Progenitor cell of endocrine pancreas (in vitro differentiated cells): ENCODE data around the gene SCFD2. TPM values are rescaled to one million over a fixed set of nuclear protein-coding genes. Genes with fewer than 3 reads are reported as not detected.

ENCODE experiments used
- DNase-seq: peaks from one replicate; pipeline ENCODE4 v3.0.0; 2021; ENCODE audit warnings: low spot score; ENCODE audit not compliant: unreplicated experiment
- H3K27ac Mint-ChIP-seq: 2 replicates; pipeline ENCODE4 v1.8.0; 2021; ENCODE audit warnings: mild to moderate bottlenecking, moderate library complexity, mixed read lengths
- H3K27me3 Mint-ChIP-seq: 2 replicates; pipeline ENCODE4 v1.8.0; 2021; ENCODE audit warnings: mixed read lengths
- H3K36me3 Mint-ChIP-seq: 2 replicates; pipeline ENCODE4 v1.8.0; 2022; ENCODE audit warnings: mixed read lengths; ENCODE audit not compliant: insufficient read depth
- H3K4me1 Mint-ChIP-seq: 2 replicates; pipeline ENCODE4 v1.8.0; 2021; ENCODE audit warnings: low read depth, mixed read lengths
- H3K4me3 Mint-ChIP-seq: 2 replicates; pipeline ENCODE4 v1.8.0; 2021; ENCODE audit warnings: low read depth, mild to moderate bottlenecking, moderate library complexity, mixed read lengths
- H3K9me3 Mint-ChIP-seq: 2 replicates; pipeline ENCODE4 v1.8.0; 2021; ENCODE audit warnings: low read depth, mixed read lengths
- total RNA-seq: library from RNA; stranded (reverse); gene quantifications from 2 replicates; pipeline ENCODE4 v1.2.1, GENCODE V29; 2021
- TF ChIP-seq, protein P1 (sequence below): fragments of 200-600 bp; sonication (generic); IDR thresholded peaks from one replicate; pipeline ENCODE4 v1.5.0; 2021; ENCODE audit warnings: antibody characterized with exemption, mild to moderate bottlenecking; ENCODE audit not compliant: unreplicated experiment

The SCFD2 gene
- total RNA-seq, 1 donor from 2014 or later = 12.5 TPM

GRCh38 chr4:53376900-53377299 is 11.0 kb upstream of the SCFD2 start:
- Mint-ChIP-seq H3K36me3 (peaks cover 1% of the 10 kb centered on the region), H3K4me1 (peaks cover 21% of the 10 kb centered on the region), H3K27me3 (peaks cover 7% of the 10 kb centered on the region), H3K4me3 (peak overlapping the region; percentile 100), H3K9me3 (no peaks in the 10 kb centered on the region), H3K27ac (peak overlapping the region; percentile 99)
- TF ChIP-seq, protein P1, sequence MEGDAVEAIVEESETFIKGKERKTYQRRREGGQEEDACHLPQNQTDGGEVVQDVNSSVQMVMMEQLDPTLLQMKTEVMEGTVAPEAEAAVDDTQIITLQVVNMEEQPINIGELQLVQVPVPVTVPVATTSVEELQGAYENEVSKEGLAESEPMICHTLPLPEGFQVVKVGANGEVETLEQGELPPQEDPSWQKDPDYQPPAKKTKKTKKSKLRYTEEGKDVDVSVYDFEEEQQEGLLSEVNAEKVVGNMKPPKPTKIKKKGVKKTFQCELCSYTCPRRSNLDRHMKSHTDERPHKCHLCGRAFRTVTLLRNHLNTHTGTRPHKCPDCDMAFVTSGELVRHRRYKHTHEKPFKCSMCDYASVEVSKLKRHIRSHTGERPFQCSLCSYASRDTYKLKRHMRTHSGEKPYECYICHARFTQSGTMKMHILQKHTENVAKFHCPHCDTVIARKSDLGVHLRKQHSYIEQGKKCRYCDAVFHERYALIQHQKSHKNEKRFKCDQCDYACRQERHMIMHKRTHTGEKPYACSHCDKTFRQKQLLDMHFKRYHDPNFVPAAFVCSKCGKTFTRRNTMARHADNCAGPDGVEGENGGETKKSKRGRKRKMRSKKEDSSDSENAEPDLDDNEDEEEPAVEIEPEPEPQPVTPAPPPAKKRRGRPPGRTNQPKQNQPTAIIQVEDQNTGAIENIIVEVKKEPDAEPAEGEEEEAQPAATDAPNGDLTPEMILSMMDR = no peak
- no peak for DNase-seq

DNA sequence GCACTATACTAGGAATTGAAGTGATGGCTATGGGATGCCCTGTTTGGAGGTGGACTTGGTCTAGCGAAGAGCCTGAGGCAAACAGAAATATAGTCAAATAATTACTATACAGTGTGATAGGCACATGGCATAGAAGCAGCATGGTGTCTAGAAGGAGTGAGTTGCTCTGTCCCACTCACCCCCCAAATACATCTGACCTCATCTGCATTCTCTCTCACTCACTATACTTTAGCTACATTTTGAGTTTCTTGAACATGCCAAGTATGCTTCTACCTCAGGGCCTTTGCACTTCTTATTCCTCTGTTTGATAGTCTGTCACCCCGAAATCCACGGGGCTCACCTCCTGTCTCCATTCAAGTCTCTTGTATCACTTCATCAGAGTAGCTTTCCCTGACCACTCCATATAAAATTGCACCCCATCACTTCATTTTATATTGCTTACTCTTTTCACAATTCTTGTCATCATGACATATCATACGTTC is 9.0 kb upstream of the SCFD2 start:
- Mint-ChIP-seq H3K27me3 (peaks cover 21% of the 10 kb centered on the region), H3K36me3 (no peaks in the 10 kb centered on the region)

DNA sequence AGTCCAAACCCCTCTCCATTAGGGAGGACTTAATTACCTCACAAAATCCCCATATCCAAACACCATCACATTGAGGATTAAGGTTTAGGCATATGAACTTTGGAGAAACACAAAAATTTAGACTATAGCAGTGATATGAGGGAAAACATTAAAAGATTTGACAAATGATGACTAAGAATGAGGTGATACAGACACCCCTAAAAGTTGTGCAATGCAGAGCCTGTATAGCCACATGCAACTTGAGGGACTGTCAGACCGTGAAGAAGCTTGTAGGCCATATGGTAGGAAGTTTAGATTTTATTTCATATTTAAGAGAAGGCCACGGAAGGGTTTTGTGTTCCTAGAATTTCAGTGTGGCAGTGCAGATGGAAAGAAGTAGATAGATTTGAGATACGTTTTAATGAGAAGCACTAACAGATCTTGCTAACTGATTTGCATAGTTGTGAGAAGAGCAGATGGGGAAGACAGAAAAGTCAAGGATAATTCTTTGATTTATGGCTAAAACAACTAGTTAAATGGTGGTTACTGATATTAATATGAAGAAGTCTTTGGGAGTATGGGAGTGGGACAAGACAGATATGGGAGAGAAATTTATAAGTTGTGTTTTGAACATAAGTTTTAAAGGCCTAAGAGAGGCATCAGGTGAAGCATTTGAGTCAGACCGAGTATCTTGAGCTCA is 6.1 kb upstream of the SCFD2 start:
- no peak overlapping the region for H3K4me3 Mint-ChIP-seq
- no peaks in the 10 kb centered on the region for H3K9me3 Mint-ChIP-seq
- H3K27me3 Mint-ChIP-seq = peaks cover 44% of the 10 kb centered on the region

More for the DNA sequence above, 9.0 kb upstream of the SCFD2 start:
- DNase-seq = no peak
- no peaks in the 10 kb centered on the region for H3K9me3 Mint-ChIP-seq
- H3K27ac Mint-ChIP-seq = no peak overlapping the region
- H3K4me1 Mint-ChIP-seq = peaks cover 17% of the 10 kb centered on the region
- TF ChIP-seq, protein P1 = no peak
- no peak overlapping the region for H3K4me3 Mint-ChIP-seq

GRCh38 chr4:53371049-53371448 is 5.2 kb upstream of the SCFD2 start:
- Mint-ChIP-seq H3K27ac (no peak overlapping the region), H3K4me1 (peaks cover 5% of the 10 kb centered on the region), H3K36me3 (no peaks in the 10 kb centered on the region), H3K27me3 (peaks cover 44% of the 10 kb centered on the region), H3K9me3 (no peaks in the 10 kb centered on the region), H3K4me3 (no peak overlapping the region)
- no peak for DNase-seq
- TF ChIP-seq, protein P1 = no peak

More for the DNA sequence above, 6.1 kb upstream of the SCFD2 start:
- DNase-seq = no peak
- no peaks in the 10 kb centered on the region for H3K36me3 Mint-ChIP-seq
- TF ChIP-seq, protein P1 = no peak
- H3K27ac Mint-ChIP-seq = no peak overlapping the region
- H3K4me1 Mint-ChIP-seq = peaks cover 4% of the 10 kb centered on the region

DNA sequence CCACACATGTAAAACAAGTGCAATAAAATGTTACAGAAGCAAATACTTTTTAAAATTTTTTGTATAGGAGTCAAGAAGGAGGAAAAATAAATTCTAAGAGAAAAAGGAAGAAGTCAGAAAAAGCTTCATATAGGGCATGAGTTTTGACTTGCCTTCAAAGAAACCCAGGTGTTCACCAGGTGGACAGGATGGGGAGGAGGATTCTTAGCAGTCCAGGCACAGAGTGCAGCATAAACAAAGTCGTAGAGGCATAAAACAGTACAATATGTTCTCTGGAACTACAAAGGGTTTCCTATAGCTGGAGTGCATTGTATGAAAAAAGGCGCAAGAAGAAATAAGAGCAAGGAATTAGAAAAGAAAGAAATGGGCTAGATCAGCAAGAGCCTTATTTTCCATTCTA is 1.9 kb upstream of the SCFD2 start:
- Mint-ChIP-seq H3K27ac (no peak overlapping the region), H3K4me3 (no peak overlapping the region), H3K4me1 (peaks cover 16% of the 10 kb centered on the region), H3K27me3 (peaks cover 42% of the 10 kb centered on the region), H3K36me3 (no peaks in the 10 kb centered on the region), H3K9me3 (no peaks in the 10 kb centered on the region)
- DNase-seq = no peak
- TF ChIP-seq, protein P1 = no peak
